ENCODE data around the gene NF1. TPM values are rescaled to one million over a fixed set of nuclear protein-coding genes. Genes with fewer than 3 reads are reported as not detected.

Gene NF1
- total RNA-seq, 1 donor: 21.9 TPM

- H3K4me3 ChIP-seq (ENCODE audit: low read length): no peak overlapping the region
- no peaks in the 10 kb centered on the region for H3K9me3 ChIP-seq (ENCODE audit: low read depth, low read length)
- peaks cover 16% of the 10 kb centered on the region for H3K27me3 ChIP-seq (ENCODE audit: insufficient read depth, low read length)
- H3K4me1 ChIP-seq (ENCODE audit: insufficient read depth, low read length): no peaks in the 10 kb centered on the region
Measured at GRCh38 chr17:31398381-31399311, 303.9 kb downstream of the NF1 start.

GRCh38 chr17:31400481-31400950, 305.7 kb downstream of the NF1 start:
- Histone ChIP-seq H3K27me3 (ENCODE audit: insufficient read depth, low read length) (peaks cover 2% of the 10 kb centered on the region), H3K9me3 (ENCODE audit: low read depth, low read length) (no peaks in the 10 kb centered on the region), H3K4me1 (ENCODE audit: insufficient read depth, low read length) (no peaks in the 10 kb centered on the region), H3K4me3 (ENCODE audit: low read length) (no peak overlapping the region)

- Histone ChIP-seq H3K4me3 (ENCODE audit: low read length) (no peak overlapping the region), H3K27me3 (ENCODE audit: insufficient read depth, low read length) (no peaks in the 10 kb centered on the region), H3K4me1 (ENCODE audit: insufficient read depth, low read length) (no peaks in the 10 kb centered on the region), H3K9me3 (ENCODE audit: low read depth, low read length) (no peaks in the 10 kb centered on the region)
Measured at GRCh38 chr17:31401456-31402254, 306.9 kb downstream of the NF1 start.

GRCh38 chr17:31404028-31404949, 309.5 kb downstream of the NF1 start:
- Histone ChIP-seq H3K4me1 (ENCODE audit: insufficient read depth, low read length) (no peaks in the 10 kb centered on the region), H3K9me3 (ENCODE audit: low read depth, low read length) (no peaks in the 10 kb centered on the region), H3K27me3 (ENCODE audit: insufficient read depth, low read length) (no peaks in the 10 kb centered on the region), H3K4me3 (ENCODE audit: low read length) (no peak overlapping the region)

GRCh38 chr17:31405890-31406371, 311.2 kb downstream of the NF1 start:
- Histone ChIP-seq H3K27me3 (ENCODE audit: insufficient read depth, low read length) (no peaks in the 10 kb centered on the region), H3K4me3 (ENCODE audit: low read length) (no peak overlapping the region), H3K4me1 (ENCODE audit: insufficient read depth, low read length) (no peaks in the 10 kb centered on the region), H3K9me3 (ENCODE audit: low read depth, low read length) (no peaks in the 10 kb centered on the region)

- Histone ChIP-seq H3K4me3 (ENCODE audit: low read length) (no peak overlapping the region), H3K9me3 (ENCODE audit: low read depth, low read length) (no peaks in the 10 kb centered on the region), H3K4me1 (ENCODE audit: insufficient read depth, low read length) (no peaks in the 10 kb centered on the region), H3K27me3 (ENCODE audit: insufficient read depth, low read length) (no peaks in the 10 kb centered on the region)
Measured at GRCh38 chr17:31408586-31408985, 313.8 kb downstream of the NF1 start.

GRCh38 chr17:31411707-31412285, 317.0 kb downstream of the NF1 start:
- Histone ChIP-seq H3K4me1 (ENCODE audit: insufficient read depth, low read length) (peaks cover 7% of the 10 kb centered on the region), H3K4me3 (ENCODE audit: low read length) (no peak overlapping the region)

GRCh38 chr17:31412511-31412910, 317.7 kb downstream of the NF1 start:
- Histone ChIP-seq H3K27me3 (ENCODE audit: insufficient read depth, low read length) (no peaks in the 10 kb centered on the region), H3K4me3 (ENCODE audit: low read length) (no peak overlapping the region), H3K4me1 (ENCODE audit: insufficient read depth, low read length) (peaks cover 7% of the 10 kb centered on the region), H3K9me3 (ENCODE audit: low read depth, low read length) (no peaks in the 10 kb centered on the region)

More at GRCh38 chr17:31411707-31412285, 317.0 kb downstream of the NF1 start:
- Histone ChIP-seq H3K27me3 (ENCODE audit: insufficient read depth, low read length) (no peaks in the 10 kb centered on the region), H3K9me3 (ENCODE audit: low read depth, low read length) (no peaks in the 10 kb centered on the region)

GRCh38 chr17:31413081-31413799, 318.5 kb downstream of the NF1 start:
- Histone ChIP-seq H3K4me3 (ENCODE audit: low read length) (no peak overlapping the region), H3K27me3 (ENCODE audit: insufficient read depth, low read length) (no peaks in the 10 kb centered on the region), H3K9me3 (ENCODE audit: low read depth, low read length) (no peaks in the 10 kb centered on the region), H3K4me1 (ENCODE audit: insufficient read depth, low read length) (peaks cover 7% of the 10 kb centered on the region)

- H3K4me3 ChIP-seq (ENCODE audit: low read length): no peak overlapping the region
- no peaks in the 10 kb centered on the region for H3K9me3 ChIP-seq (ENCODE audit: low read depth, low read length)
- H3K27me3 ChIP-seq (ENCODE audit: insufficient read depth, low read length): no peaks in the 10 kb centered on the region
- H3K4me1 ChIP-seq (ENCODE audit: insufficient read depth, low read length): peaks cover 7% of the 10 kb centered on the region
Measured at GRCh38 chr17:31413874-31414549, 319.2 kb downstream of the NF1 start.

GRCh38 chr17:31414550-31414918, 319.8 kb downstream of the NF1 start:
- Histone ChIP-seq H3K9me3 (ENCODE audit: low read depth, low read length) (no peaks in the 10 kb centered on the region), H3K27me3 (ENCODE audit: insufficient read depth, low read length) (no peaks in the 10 kb centered on the region), H3K4me1 (ENCODE audit: insufficient read depth, low read length) (peaks cover 7% of the 10 kb centered on the region), H3K4me3 (ENCODE audit: low read length) (no peak overlapping the region)

- Histone ChIP-seq H3K4me3 (ENCODE audit: low read length) (no peak overlapping the region), H3K9me3 (ENCODE audit: low read depth, low read length) (no peaks in the 10 kb centered on the region), H3K4me1 (ENCODE audit: insufficient read depth, low read length) (peaks cover 7% of the 10 kb centered on the region), H3K27me3 (ENCODE audit: insufficient read depth, low read length) (no peaks in the 10 kb centered on the region)
Measured at GRCh38 chr17:31415004-31415454, 320.3 kb downstream of the NF1 start.
